DMS79 (cell line): ENCODE measurements around the gene WEE1.
"Not testable (repeated sequence)": the region's sequence is repeated elsewhere in the genome, so short reads cannot be mapped to it uniquely, and the experiment has no call there.

Experiments used
- DNase-seq: peaks from one replicate; lab custom pipeline; 2025; lab: John Stamatoyannopoulos, UW

Gene WEE1

GRCh38 chr11:9596926-9597464 lies 23.5 kb downstream of the WEE1 start:
- no peak for DNase-seq

- DNase-seq, result no peak
Measured at GRCh38 chr11:9600166-9600565, 26.7 kb downstream of the WEE1 start.

- no peak for DNase-seq
Measured at GRCh38 chr11:9600644-9601036, 27.2 kb downstream of the WEE1 start.

GRCh38 chr11:9601037-9601875 lies 27.8 kb downstream of the WEE1 start:
- DNase-seq, result peak; percentile 21

- no peak for DNase-seq
Measured at GRCh38 chr11:9601876-9602199, 28.4 kb downstream of the WEE1 start.

GRCh38 chr11:9603214-9603613 lies 29.7 kb downstream of the WEE1 start:
- DNase-seq, result not testable (repeated sequence)

- no peak for DNase-seq
Measured at GRCh38 chr11:9604134-9604533, 30.7 kb downstream of the WEE1 start.

- DNase-seq, result no peak
Measured at GRCh38 chr11:9605742-9606141, 32.3 kb downstream of the WEE1 start.

GRCh38 chr11:9606809-9607510 lies 33.5 kb downstream of the WEE1 start:
- no peak for DNase-seq

GRCh38 chr11:9607511-9607899 lies 34.0 kb downstream of the WEE1 start:
- no peak for DNase-seq

GRCh38 chr11:9609002-9609759 lies 35.7 kb downstream of the WEE1 start:
- no peak for DNase-seq

GRCh38 chr11:9609841-9610240 lies 36.4 kb downstream of the WEE1 start:
- no peak for DNase-seq

GRCh38 chr11:9613118-9613829 lies 39.8 kb downstream of the WEE1 start:
- DNase-seq, result peak; percentile 67

- peak; percentile 37 for DNase-seq
Measured at GRCh38 chr11:9613830-9614762, 40.6 kb downstream of the WEE1 start.

- DNase-seq, result no peak
Measured at GRCh38 chr11:9615031-9615451, 41.6 kb downstream of the WEE1 start.

- DNase-seq, result no peak
Measured at GRCh38 chr11:9616042-9616675, 42.7 kb downstream of the WEE1 start.

GRCh38 chr11:9616858-9617257 lies 43.4 kb downstream of the WEE1 start:
- no peak for DNase-seq

GRCh38 chr11:9617940-9618339 lies 44.5 kb downstream of the WEE1 start:
- no peak for DNase-seq

- DNase-seq, result no peak
Measured at GRCh38 chr11:9619004-9619403, 45.5 kb downstream of the WEE1 start.

GRCh38 chr11:9619971-9620370 lies 46.5 kb downstream of the WEE1 start:
- DNase-seq, result no peak
